ENCODE data around the gene RAB29.

The RAB29 gene, protein sequence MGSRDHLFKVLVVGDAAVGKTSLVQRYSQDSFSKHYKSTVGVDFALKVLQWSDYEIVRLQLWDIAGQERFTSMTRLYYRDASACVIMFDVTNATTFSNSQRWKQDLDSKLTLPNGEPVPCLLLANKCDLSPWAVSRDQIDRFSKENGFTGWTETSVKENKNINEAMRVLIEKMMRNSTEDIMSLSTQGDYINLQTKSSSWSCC

DNA sequence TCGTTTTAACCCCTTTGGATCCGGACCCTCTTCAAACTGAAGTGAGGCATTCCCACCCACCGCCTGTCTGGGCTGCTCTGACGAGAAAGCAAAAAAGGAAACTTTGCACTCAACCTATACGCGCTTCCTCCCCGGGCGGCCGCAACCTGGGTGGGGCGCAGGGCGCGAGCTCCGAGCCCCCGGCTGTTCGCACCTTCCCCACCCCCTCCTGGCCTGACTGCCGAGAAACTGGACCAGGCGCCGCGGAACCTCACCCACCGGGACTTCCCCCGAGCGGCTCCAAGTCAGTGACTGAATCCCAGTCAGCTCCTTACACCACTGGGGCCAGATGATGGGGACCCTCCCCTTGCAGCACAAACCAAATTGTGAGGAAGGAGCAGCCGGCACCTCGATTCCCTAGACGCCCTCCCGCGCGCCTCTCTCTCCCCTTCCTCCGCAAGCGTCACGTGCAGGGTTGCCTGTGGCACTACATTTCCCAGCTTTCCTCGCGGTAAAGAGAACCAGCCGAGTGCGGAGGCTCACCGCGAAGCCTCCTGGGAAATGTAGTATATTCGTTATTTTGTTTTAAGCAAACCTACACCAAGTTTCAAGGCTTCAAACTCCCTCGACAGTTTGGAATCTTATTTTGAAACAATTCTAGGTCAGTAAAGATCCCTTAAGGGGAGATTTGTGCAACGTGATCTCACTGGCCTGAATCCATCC is at the start of gene RAB29:
RAB29 (minus strand) TSS at position 468 of the 702 bp plus-strand sequence. CDS start 526 bp downstream, outside the sequence.
- ATAC-seq, result peak; percentile 93 to 95

GRCh38 chr1:205824180-205824579 is 48.9 kb upstream of the RAB29 start:
- ATAC-seq, result no peak

DNA sequence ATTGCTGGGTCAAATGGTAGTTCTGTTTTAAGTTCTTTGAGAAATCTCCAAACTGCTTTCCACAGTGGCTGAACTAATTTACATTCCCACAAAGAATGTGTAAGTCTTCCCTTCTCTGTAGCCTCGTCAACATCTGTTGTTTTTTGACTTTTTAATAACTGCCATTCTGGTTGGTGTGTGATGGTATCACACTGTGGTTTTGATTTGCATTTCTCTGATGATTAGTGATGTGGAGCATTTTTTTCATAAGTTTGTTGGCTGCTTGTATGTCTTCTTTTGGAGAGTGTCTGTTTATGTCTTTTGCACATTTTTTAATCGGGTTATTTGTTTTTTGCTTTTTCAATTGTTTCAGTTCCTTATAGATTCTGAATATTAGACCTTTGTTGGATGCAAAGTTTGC is 48.0 kb upstream of the RAB29 start:
- ATAC-seq, result peak in 1 of 2 donors; percentile 55

DNA sequence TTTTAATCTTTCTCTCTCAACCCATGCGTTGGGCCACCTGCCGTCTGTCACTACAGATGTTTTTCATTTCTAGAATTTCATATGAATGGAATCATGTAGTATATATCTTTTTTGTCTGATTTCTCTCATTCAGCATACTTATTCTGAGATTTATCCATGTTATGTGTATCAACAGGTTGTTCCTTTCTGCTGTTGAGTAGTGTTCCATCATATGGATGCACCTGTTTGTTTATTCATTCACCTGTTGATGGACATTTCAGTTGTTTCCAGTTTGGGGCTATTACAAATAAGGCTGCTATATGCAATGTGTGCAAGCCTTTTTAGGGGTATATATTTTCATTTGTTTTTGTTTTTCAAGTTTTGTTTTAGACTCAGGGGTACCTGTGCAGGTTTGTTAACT is 47.1 kb upstream of the RAB29 start:
- no peak for ATAC-seq

GRCh38 chr1:205817988-205818387 is 42.7 kb upstream of the RAB29 start:
- ATAC-seq, result no peak

DNA sequence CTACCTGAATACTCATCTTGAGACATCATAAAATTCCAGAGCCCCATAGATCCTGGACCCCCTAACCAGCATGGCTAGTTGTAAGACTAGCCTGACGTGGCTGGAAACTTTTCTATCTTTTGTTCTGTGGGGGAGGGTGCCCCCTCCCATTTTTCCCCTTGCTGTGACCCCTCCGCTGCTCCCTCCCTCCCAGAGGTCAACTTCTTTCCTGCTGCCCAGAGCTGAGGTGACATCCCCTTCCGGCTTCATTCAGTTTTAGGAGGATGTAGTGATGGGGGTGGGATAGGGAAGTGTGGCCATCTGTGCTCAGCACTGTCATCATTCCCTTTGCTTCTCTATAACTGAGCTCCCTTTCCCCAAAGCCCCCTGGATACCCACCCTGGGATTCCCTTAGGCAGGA is 42.1 kb upstream of the RAB29 start:
- no peak for ATAC-seq

GRCh38 chr1:205813755-205814058 is 38.4 kb upstream of the RAB29 start:
- ATAC-seq, result no peak

DNA sequence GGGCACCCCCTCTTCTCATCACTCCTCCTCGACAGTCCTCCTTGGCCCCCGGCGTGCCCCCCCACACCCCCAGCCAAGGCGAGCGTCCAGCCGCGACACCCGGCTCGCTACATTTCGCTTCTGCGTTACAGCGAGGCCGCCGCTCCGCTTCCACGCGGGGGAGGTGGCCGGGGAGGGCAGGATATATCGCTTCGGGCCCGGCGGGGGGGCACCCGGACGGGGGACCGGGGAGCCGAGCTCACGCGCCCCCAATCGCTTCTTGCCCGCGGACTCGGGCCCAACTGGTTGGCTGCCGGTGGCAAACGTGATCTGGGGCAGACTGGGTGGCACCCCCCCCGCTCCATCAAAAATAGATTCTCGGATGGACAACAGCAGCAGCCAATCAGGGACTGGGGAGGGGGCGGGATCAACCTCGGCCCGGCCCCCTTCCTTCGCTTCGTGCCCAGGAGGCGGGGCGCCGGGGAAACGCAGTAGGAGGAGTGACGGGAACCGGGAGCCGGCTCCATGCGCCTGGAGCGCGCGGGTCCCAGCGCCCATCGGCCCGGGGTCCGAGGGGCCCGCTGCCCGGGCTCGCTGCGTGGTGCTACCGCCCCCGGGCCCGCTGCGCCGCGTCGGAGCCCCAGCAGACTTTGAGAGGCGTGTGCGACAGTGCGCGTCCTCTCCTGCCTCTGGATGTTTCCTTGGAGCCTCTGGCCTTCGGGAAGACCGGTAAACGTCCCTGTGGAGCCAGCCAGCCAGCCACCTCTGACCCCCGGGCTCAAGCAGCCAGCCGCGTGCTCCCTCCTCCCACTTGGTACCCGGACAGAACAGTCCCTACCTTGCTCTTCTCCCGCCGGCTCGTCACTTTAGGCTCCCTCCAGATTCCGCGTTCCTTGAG is 37.8 kb upstream of the RAB29 start, which contains the start of gene SLC41A1:
SLC41A1 (minus strand) TSS at position 321 of the 877 bp plus-strand sequence. CDS start 2,757 bp downstream, outside the sequence.
- peak; percentile 94 to 96 for ATAC-seq

DNA sequence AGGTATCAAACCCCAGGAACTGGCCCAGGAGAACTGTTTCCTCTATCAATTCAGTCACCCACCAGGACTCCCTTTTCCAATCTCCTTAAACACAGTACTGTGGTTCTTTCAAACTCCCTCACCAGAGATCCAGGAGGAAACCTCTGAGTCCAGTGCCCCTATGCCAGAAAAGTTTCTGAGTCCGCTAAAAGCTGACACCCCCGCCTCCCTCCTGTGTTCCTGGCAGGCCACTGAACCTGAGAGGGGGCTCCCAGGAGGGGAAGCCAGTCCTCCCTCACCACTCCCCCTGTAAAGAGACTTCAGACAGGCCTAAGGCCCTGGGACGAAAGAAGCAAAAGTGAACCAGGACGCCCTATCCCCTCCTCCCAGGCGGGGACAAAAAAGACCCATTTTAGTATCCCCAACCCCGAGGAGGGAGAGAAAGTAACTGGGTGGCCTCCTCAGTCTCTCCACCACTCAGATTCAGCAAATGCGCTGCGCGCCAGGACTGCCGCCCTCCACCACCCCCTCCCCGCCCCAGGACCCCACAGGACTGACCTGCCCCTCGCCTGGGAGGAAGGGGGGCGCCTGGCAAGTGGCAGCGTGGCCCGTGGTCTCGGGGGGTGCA is 37.1 kb upstream of the RAB29 start:
- ATAC-seq, result peak; percentile 5 to 9

DNA sequence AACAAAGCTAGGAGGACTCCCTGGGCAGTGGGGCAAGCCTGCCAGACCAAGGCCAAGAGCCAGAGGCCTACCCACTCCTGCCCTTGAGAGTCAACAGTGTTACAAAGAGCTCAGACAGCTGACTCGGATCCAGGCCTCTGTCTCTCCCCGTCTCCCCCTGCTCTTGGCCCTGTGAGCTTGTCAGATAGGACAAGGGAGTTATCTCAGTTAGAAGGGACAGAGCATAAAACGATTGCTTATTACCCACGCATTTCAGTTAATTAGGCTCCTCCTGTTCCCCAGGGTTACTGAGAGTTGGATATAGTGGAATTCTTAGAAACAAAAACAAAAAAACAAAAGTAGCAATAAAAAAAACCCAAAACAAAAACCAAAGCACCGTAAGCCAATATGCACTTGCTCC is 36.4 kb upstream of the RAB29 start:
- no peak for ATAC-seq

GRCh38 chr1:205810448-205811157 is 35.3 kb upstream of the RAB29 start:
- ATAC-seq, result no peak

DNA sequence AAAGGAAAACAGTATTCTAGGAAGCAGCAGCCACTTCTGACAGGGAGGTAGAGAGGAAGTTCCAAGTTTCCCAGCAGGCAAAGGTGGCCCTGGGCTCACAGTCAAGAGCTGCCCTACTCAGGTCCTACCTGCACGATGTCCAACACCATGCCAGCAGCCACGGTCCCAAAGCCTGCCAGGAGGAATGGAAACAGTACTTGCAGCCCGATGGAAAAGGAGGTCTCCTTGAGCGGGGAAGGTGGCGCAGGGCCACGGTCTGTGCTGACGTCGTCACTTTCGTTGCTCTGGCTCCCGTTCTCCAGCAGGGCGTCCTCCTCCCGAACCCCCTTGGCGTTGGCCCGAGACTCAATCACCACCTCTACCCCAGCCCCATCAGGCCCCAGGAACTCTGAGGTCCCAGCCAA is 34.7 kb upstream of the RAB29 start:
- no peak for ATAC-seq

- no peak for ATAC-seq
These were observed 34.2 kb upstream of the RAB29 start for GRCh38 chr1:205809469-205809868.

- ATAC-seq, result peak; percentile 51 to 61
These were observed 29.9 kb upstream of the RAB29 start for GRCh38 chr1:205805082-205805711.

DNA sequence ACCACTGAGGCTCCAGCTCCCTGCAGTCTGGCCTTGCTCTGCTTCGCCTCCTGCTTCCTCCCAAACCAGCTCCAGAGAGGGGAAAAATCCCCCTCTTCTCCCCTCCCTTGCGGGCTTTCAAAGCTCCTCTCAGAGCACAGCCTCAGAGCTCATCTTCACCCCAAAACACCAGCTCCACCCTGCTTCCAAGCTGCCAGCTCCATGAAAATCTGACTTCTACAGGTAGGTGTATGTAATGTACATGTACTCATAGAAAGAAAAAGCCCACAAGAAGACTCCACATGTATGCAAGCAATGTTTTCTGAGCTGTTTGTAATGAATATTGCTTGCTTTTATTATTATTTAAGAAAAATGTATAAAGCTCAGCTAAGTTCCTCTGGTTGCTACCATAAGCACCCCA is 29.3 kb upstream of the RAB29 start:
- no peak for ATAC-seq

GRCh38 chr1:205803986-205804385 is 28.7 kb upstream of the RAB29 start:
- ATAC-seq, result no peak

DNA sequence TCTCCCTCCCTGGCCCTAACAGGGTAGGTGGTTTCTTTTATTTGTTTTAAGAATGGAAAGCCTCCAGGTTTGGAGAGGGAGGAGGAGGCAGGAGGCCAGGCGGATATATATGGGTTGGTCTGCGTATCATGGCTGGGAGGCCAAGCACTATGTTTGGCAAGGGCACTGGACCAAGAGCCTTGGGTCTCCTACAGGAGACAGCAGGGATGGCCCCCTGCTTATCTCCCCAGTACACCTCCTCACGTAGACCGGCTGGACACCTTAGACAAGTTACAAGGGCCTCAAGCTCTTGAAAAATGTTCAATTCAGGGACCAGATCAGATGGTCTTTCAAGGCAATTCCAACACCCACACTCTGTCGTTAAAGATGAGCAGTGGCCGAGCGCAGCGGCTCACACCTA is 26.8 kb upstream of the RAB29 start:
- no peak for ATAC-seq

DNA sequence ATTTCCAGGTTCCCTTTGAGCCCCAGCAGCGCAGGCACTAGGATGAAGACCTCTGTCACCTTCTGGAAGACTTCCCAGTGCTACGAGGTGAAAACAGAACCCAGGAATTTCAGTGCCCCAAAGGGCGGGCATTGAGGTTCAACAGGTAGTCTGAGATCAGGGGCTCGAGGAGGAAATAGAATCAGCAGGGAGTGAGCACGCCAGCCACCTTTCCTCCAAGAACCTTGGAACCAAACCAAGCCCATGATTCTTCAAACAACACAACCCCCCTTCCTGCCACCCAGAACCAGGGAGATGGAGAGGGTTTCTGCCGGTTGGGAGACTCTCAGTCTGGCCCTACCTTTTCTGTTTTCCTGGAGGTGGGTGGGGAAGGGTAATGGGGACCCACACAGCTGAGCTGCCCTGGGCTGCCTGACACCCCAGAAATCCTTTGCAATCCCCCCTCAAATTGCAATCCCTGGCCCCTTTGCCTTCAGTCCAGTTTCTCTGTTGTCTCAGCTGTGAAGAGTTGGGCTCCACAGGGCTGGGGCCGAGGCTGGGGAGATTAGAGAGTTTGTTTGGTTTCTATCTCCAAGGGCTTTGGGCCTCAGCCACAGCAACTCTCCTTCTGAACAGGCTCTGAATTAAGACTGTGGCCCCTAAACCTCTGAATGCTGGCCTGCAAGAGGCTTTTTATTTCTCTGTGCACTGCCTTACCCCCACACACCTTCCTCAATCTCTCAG is 25.9 kb upstream of the RAB29 start:
- ATAC-seq, result no peak

DNA sequence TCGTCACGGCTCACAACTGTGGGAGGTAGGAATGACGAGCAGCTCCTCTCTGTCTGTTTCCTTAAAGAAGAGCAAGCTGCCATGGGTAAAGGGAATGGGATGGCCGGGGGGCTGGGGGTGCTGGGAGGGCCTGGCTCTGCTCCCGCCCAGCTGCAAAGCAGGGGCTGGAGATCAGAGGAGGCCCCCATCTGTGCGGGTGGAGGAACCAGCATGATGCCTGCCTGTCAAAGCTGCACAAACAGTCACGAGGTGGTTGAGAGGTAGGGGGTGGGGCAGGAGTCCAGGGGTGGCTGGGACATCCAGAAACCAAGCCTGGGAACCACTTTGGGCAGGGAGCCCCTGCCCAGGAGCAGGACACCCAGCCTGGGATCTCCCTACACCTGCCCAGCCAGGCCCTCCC is 25.1 kb upstream of the RAB29 start:
- no peak for ATAC-seq

DNA sequence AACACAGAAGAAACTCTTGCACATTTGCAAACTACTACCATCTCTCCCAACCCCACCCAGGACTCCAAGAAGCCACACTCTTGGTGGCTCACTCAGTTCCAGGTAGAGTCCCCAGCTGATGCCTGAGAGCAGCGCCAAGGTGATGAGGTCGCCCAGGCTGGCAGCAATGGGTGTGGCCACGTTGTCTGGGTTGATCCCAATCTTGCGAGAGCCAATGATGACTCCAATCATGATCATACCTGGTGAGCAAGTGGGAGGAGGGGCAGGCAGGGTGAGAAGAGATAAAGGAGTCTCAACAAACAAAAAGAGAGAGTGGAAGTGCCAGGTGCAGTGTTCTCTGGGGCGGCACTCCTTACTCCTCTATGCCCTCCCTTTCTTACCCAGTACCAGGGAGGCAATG is 23.3 kb upstream of the RAB29 start:
- ATAC-seq, result no peak

GRCh38 chr1:205797168-205797567 is 21.9 kb upstream of the RAB29 start:
- no peak for ATAC-seq

Data from activated CD4-positive, CD25-positive, alpha-beta regulatory T cell treated with anti-CD3 and anti-CD28 coated beads, Interleukin-2, amount 50 U/mL, for 24 hours (primary cell).